ENCODE measurements around the gene MAP7D2.
"Not testable (repeated sequence)": the region's sequence is repeated elsewhere in the genome, so short reads cannot be mapped to it uniquely, and the experiment has no call there.

Gene MAP7D2

GRCh38 chrX:20116577-20117240, at the start of gene MAP7D2:
TSS of gene MAP7D2 (minus strand) at chrX:20116907. CDS start at chrX:20116879, 28 bp downstream.
- DNase-seq: no peak

- not testable (repeated sequence) for DNase-seq
Observed at GRCh38 chrX:20162516-20162915, 45.8 kb upstream of the MAP7D2 start.

DNA sequence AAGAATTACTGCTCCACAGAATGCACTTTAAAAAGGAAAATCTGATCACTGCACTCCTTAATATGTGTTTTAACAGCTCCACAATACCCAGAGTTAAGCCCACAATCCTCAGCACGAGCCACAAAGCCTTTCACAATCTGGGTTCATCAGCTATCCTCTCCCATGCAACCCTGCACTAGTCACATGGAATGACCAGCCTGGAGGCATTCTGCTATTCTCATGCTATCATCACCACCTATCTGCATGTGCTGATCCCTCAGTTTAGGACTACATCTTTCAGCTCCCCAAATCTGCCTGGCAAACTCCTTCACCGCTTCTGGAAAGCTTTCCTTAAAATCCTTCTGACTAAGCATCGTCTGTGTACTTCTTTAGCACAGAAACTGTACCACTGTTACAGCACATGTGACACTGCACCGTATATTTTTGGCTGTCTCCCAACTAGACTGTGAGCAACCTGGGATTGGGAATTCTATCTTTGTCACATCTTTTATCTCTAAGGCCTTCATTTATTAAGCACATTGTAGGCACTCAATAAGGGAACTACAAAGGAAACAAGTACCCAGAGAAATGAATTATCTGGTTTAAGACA, 43.2 kb upstream of the MAP7D2 start:
- DNase-seq: no peak

DNA sequence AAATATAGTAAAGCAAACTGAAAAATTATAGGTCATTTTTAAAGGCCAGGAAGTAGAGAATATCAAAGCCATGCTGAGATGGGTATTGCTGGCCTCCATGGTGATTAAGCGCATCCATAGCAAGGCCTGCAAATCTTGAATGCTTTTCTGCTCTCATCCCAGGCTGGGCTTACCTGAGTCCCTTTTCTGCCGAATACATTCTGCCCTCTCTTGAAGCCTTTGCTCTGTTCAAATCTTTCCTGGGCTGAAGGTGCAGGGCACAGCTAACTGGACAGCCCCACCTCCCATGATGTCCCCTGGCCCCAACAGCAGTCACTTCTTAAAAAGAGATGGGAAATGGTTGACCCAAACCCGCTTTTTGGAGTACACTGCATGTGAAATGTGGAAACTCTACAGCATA, 35.0 kb upstream of the MAP7D2 start:
- no peak for DNase-seq

GRCh38 chrX:20149326-20149725, 32.6 kb upstream of the MAP7D2 start:
- DNase-seq: no peak

DNA sequence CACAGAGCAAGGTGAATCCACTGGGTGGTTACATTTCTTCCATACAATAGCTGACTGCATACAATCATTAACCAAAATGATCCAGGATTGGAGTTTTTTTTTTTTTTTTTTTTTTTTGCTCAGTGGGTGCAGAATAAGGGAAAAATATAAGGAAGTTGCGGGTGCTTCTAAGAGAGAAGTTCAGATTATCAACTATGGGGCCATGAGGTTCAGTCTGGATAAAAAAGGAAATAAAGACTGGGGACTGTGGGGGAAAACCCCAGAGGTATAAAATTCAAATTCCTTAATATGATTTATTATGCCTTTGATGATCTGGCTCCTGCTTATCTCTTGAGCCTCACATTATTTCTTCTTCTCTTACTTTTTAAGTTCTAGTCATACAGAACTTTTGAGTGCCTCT, 30.9 kb upstream of the MAP7D2 start:
- DNase-seq: peak; percentile 34

- DNase-seq: peak; percentile 23
Observed at GRCh38 chrX:20144491-20144890, 27.8 kb upstream of the MAP7D2 start.

- DNase-seq: peak; percentile 42
Observed at GRCh38 chrX:20143561-20143960, 26.9 kb upstream of the MAP7D2 start.

GRCh38 chrX:20143111-20143510, 26.4 kb upstream of the MAP7D2 start:
- DNase-seq: no peak

DNA sequence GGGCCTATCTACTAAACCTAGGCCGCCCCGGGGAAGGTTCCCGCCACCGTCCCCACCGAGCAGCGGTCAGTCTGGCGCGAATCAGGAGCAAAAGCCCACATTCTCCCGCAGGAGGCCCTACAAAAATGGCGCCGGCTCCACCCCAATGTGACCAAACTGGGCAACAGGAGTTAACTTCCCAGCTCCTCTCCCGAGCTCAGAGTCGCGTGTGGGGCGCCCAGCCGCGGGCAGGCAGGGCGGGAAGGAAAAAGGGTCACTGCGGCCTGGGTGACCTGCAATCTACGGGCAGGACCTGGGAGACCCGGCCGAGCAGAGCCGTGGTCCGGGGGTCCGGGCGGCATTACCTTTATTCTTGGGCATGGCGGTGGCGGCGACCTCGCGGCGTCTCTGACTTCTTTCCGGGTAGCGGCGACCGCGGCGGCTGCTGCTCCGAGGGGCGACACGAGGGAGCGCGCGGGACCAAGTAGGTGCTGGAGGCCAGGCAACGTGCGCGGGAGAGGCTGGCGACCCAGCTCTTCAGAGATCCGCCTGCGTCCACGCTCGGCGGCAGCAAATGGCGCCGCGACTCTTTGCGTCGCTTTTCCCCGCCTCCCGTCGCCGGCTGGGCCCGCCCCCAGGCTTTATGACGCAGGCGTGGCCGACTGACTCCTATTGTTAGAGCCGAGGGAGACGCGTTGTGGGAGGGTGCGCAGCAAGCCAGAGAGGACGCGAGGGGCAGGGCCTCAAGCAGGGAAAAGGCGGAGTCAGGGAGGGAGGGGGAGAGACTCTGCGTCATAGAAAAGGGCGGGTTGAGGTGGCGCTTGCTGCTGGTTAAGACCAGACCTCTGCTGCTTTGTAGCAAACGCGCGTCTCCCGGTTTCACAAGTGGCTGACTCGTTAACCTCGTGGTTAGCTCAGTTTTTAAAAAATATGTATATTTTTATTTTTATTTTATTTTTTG, 24.8 kb upstream of the MAP7D2 start, which contains the start of gene EIF1AX:
Gene EIF1AX, minus strand, starts transcription at position 558 of the 940 bp plus-strand sequence. Its CDS starts 198 bp downstream, at position 360.
- DNase-seq: peak; percentile 97

- peak; percentile 28 for DNase-seq
Observed at GRCh38 chrX:20140420-20140819, 23.7 kb upstream of the MAP7D2 start.

DNA sequence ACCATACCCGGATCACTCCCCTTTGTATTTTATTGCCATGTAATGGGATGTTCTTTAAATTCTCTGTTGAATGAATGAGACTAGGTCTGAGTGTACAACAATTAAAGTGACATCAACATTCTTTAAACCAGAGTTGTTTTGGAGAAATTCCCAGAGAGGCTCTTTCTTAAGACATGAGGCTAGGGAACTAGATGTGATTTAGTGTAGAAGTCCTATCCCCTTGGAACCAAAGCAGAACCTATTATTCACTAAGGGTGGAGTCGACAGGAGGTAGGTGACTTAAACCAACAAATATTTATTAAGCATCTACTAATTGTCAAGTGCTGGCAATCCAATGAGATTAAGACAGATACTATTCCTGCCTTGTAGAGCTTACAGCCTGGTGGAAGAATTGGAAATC, 23.3 kb upstream of the MAP7D2 start:
- DNase-seq: peak; percentile 8

DNA sequence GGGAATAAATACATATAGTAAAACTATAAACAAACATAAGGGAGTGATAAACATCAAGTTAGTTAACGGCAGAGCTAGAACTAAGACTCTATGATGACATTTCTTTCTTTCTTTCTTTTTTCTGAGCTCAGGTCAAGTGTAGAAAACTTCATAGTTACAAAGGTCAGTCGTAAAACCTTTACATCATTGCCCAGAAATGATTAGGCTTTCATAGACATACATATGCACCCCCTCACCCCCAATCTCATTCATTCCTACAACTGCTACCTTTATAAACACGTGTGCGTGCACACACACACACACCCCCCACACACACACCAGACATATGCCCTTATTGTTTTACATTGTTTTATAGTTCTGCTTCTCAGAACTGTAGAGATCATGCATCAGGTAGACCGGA, 19.2 kb upstream of the MAP7D2 start:
- DNase-seq: no peak

- DNase-seq: peak; percentile 46
Observed at GRCh38 chrX:20132666-20133065, 16.0 kb upstream of the MAP7D2 start.

DNA sequence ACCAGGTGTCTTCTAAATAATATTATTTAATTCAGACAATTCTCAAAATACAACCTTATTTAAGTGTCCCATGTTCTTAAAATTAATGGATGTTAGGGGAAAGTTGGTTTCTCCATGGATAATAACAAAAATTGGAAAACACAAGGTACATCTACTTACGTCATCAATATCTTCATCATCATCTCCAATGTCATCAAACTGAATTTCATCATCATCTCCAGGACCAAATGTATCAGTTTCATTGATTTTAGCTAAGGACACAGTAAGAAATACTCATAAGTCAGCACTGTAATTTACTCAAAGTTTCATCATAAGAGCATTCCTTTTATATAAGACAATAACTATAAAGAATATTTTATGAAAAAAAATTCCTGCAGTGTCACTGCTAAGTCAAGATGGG, 13.7 kb upstream of the MAP7D2 start:
- no peak for DNase-seq

DNA sequence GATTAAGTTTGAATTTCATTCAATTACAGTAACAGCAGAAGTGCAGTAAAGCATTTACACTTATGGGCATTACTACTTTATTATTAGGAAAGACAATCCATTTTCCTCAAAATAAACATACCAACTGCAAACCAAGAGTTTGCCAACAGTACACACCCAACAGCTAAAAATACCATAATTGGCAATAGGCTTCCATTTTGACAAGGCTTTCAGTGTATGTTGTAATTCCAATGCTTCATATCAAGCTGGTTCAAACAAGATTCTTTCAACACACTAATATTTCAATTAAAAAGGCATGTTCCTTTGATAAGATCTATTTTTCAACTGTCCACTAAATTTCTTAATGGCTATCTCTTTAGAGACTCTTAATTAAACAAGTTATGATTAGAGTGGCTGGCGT, 12.8 kb upstream of the MAP7D2 start:
- DNase-seq: no peak

DNA sequence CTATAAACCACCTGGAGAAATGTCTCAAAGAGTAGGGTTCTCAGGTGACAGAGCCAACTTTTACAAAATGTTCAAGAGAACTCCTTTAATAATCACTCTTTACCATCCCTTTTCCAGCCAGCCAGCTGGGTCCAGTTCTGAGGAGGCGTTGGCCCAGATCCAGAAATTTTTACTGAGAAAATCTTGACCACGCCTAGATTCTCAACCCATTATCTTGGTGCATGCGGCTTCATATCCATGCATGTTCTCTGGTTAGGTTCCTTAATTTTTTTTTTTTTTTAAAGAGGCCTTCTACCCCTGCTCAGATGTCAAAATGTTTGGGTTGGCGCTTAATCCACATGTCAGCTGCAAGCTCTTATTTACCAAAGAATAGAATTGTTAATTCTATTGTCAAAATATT, 12.0 kb upstream of the MAP7D2 start:
- DNase-seq: no peak

GRCh38 chrX:20127440-20127839, 10.7 kb upstream of the MAP7D2 start:
- not testable (repeated sequence) for DNase-seq

GRCh38 chrX:20126833-20127232, 10.1 kb upstream of the MAP7D2 start:
- DNase-seq: peak; percentile 22

DNA sequence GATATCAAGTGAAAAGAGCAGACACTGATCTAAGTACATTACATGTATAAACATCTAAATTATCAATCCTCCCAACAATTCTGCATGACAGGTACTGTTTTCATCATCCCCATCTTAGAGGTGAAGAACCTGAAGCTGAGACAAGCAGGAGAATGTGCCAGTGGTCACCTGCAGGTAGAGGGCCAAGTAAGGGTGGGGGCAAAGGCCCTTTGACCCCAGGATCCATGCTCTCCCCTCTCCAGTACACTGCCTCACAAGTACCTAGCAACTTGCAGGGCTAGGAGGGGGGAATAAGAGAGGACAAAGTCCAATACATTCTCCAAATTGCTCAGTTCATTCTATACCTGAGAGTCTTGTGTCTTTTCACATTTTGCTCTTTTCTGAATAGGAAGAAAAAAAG, 8.3 kb upstream of the MAP7D2 start:
- DNase-seq: no peak

- no peak for DNase-seq
Observed at GRCh38 chrX:20118065-20118824, 1.5 kb upstream of the MAP7D2 start.

- DNase-seq: no peak
Observed at GRCh38 chrX:20116087-20116576, 575 bp downstream of the MAP7D2 start.
